ENCODE measurements around the gene PDE9A. TPM values are rescaled to one million over a fixed set of nuclear protein-coding genes. Genes with fewer than 3 reads are reported as not detected.

Gene PDE9A
- total and polyA plus RNA-seq, 2 experiments from 2014 or later = 26.5 to 31.1 TPM

DNA sequence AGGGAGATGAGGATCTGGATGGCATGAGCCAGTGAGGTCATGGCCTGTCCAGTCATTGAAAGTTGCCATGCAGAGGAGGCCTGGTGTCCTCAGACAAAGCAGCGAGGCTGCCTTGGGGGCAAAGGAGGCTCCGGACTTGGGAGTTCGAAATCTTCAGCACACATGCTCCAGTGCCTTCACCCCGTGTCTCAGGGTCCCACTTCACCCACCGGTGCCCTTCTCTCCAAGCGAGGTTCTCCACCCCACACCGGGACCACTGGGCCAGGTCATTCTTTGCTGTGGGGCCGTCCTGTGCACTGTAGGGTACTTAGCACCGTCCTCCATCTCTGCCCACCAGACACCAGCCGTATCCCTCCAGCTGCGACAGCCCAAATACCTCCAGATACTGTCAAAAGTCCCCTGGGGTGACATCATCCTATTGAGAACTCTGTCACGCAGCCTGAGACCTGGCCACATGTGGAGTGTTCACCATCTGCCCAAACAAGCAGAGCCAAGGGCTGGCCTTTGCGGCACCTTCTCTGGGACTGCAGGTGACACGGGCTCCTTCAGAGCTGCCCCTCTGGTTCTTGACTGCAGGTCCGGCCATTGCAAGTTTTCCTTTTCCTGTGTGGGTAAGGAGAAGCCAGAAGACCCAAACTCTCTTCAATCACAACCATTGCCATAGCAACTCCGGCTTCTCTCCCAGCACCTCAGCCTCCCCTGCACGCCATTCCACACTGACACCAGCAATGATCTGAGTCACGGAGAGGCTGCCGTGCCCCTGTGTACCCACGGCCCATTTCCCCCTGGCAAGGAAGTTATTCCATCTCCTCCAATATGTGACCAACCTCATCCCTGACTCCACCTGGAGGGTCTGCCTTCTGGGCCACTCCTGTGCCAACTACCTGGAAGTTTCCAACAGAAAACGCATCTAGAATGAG, 20.4 kb upstream of the PDE9A start:
- no peak for ATAC-seq
- no peak overlapping the region for H3K27ac Mint-ChIP-seq

GRCh38 chr21:42633858-42634257, 19.6 kb upstream of the PDE9A start:
- no peaks in the 10 kb centered on the region for H3K9me3 Mint-ChIP-seq

More for the DNA sequence above, 20.4 kb upstream of the PDE9A start:
- no peak for DNase-seq (ENCODE audit: low spot score)
- H3K4me1 ChIP-seq (ENCODE audit: insufficient read depth) = no peaks in the 10 kb centered on the region
- H3K27ac ChIP-seq (ENCODE audit: low read depth) = no peak overlapping the region
- Mint-ChIP-seq H3K36me3 (ENCODE audit: low read depth) (no peaks in the 10 kb centered on the region), H3K9me3 (no peaks in the 10 kb centered on the region), H3K4me1 (peaks cover 5% of the 10 kb centered on the region), H3K4me3 (no peak overlapping the region), H3K27me3 (ENCODE audit: insufficient read depth, low read depth, poor library complexity) (no peaks in the 10 kb centered on the region)
- H3K36me3 ChIP-seq (ENCODE audit: insufficient read depth) = no peaks in the 10 kb centered on the region
- no peaks in the 10 kb centered on the region for H3K79me2 ChIP-seq (replicated peaks; ENCODE audit: insufficient read depth)
- 0 out of 2 replicates have a peak, but pooled peaks cover 4% of the 10 kb centered on the region for H3F3A ChIP-seq (replicated peaks; ENCODE audit: low read depth)
- no peaks in the 10 kb centered on the region for H4K20me1 ChIP-seq (replicated peaks; ENCODE audit: insufficient read depth)
- H3K9me2 ChIP-seq (ENCODE audit: insufficient read depth) = no peaks in the 10 kb centered on the region
- H3K27me3 ChIP-seq (ENCODE audit: insufficient read depth) = no peaks in the 10 kb centered on the region
- no peak overlapping the region for H3K4me3 ChIP-seq
- no peak for TF ChIP-seq EZH2 (IDR thresholded peaks at IDR 0.05; ENCODE audit: low read depth, unreplicated experiment)
- no peak overlapping the region for H3K4me2 ChIP-seq
- no peak overlapping the region for H2AFZ ChIP-seq

More at GRCh38 chr21:42633858-42634257, 19.6 kb upstream of the PDE9A start:
- H3K9me2 ChIP-seq (ENCODE audit: insufficient read depth) = no peaks in the 10 kb centered on the region
- Mint-ChIP-seq H3K36me3 (ENCODE audit: low read depth) (no peaks in the 10 kb centered on the region), H3K27ac (no peak overlapping the region), H3K27me3 (ENCODE audit: insufficient read depth, low read depth, poor library complexity) (no peaks in the 10 kb centered on the region), H3K4me3 (no peak overlapping the region), H3K4me1 (peaks cover 5% of the 10 kb centered on the region)
- H3K36me3 ChIP-seq (ENCODE audit: insufficient read depth) = no peaks in the 10 kb centered on the region
- no peak overlapping the region for H3K4me3 ChIP-seq
- TF ChIP-seq, protein P1, sequence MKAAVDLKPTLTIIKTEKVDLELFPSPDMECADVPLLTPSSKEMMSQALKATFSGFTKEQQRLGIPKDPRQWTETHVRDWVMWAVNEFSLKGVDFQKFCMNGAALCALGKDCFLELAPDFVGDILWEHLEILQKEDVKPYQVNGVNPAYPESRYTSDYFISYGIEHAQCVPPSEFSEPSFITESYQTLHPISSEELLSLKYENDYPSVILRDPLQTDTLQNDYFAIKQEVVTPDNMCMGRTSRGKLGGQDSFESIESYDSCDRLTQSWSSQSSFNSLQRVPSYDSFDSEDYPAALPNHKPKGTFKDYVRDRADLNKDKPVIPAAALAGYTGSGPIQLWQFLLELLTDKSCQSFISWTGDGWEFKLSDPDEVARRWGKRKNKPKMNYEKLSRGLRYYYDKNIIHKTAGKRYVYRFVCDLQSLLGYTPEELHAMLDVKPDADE (IDR thresholded peaks at IDR 0.05) = no peak
- TF ChIP-seq CTCF (conservative IDR thresholded peaks at IDR 0.05; ENCODE audit: low read depth in 2 of 2) = peak in 1 of 2 experiments; percentile 7; a peak in 1 of 4 replicates
- no peaks in the 10 kb centered on the region for H4K20me1 ChIP-seq (replicated peaks; ENCODE audit: insufficient read depth)
- ATAC-seq (peak; percentile 31; the same call in 2 of the 3 replicates), DNase-seq (ENCODE audit: low spot score) (no peak)
- H3F3A ChIP-seq (replicated peaks; ENCODE audit: low read depth) = 0 out of 2 replicates have a peak, but pooled peaks cover 4% of the 10 kb centered on the region
- no peak overlapping the region for H2AFZ ChIP-seq
- H3K4me2 ChIP-seq = no peak overlapping the region
- H3K27me3 ChIP-seq (ENCODE audit: insufficient read depth) = no peaks in the 10 kb centered on the region
- H3K27ac ChIP-seq (ENCODE audit: low read depth) = no peak overlapping the region
- no peaks in the 10 kb centered on the region for H3K4me1 ChIP-seq (ENCODE audit: insufficient read depth)
- no peaks in the 10 kb centered on the region for H3K79me2 ChIP-seq (replicated peaks; ENCODE audit: insufficient read depth)
